Ureter (tissue), 1 donor: ENCODE results near the gene OSBPL7. TPM values are rescaled to one million over a fixed set of nuclear protein-coding genes. Genes with fewer than 3 reads are reported as not detected.

Source experiments
- DNase-seq: peaks from one replicate; pipeline ENCODE4 v3.0.0-alpha.2; 2020; ENCODE audit warnings: low spot score
- total RNA-seq: library from RNA; stranded (reverse); gene quantifications from one replicate; pipeline ENCODE4 v1.2.4, GENCODE V29; 2023
- donor health status: DM: yes; HTN: yes; CAD: no.

The OSBPL7 gene
- total RNA-seq, 1 donor from 2014 or later: 27.2 TPM

- no peak for DNase-seq
Observed at GRCh38 chr17:47823519-47823918, 1.9 kb upstream of the OSBPL7 start.

GRCh38 chr17:47822785-47823184, 1.2 kb upstream of the OSBPL7 start:
- DNase-seq: no peak

DNA sequence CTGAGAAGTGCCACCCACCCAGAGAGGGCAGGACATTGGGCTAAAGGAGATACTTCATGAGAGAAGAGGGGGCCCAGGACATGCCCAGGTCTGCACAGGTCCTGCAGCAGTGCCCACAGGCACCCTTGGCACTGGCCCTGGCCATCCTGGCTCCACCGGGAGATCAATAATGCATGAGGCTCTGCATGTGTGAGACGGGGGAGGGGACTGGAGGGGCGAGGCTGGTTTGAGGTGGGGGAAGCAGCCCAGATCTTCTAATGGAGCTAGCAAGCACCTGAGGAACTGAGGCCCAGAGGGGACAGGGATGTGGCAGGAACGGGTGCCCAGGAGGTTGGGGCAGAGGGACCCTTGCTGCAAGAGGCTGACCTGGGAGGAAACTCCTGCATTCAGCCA, 567 bp downstream of the OSBPL7 start:
- no peak for DNase-seq

DNA sequence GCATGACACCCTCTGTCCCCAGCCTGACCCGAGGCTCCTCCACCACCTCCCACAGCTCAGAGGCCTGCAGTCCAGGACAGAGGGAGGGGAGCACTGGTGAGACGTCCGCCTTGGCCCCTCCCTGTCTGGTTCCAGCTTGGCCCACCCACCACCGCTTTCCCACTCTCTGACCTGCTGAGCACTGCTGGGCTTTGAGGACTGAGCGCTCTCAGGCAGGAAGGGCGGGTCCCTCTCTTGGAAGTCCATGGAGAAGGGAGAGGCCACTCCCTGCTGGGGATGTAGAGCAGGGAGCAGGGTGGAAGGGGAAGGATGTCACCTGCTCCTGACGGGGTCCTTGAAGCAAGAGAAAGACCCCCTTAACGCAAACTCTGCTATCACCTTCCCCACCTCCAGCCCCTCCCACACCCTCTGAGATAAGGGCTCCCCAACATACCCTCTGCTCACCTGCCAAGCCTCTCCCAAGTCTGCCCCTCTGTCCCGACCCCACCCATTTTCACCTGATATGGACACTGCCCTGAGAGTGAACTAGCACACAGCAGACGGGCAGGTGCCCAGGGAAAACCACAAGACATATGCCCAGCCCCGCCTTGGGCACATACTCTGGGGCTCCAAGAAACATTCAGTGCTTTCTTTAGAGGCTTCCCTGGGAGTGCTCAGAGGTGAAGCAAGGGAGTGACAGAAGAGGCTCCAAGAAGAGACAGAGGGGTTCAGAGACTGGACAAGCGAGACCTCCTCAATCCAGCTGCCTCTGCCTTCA, 1.4 kb downstream of the OSBPL7 start:
- no peak for DNase-seq

DNA sequence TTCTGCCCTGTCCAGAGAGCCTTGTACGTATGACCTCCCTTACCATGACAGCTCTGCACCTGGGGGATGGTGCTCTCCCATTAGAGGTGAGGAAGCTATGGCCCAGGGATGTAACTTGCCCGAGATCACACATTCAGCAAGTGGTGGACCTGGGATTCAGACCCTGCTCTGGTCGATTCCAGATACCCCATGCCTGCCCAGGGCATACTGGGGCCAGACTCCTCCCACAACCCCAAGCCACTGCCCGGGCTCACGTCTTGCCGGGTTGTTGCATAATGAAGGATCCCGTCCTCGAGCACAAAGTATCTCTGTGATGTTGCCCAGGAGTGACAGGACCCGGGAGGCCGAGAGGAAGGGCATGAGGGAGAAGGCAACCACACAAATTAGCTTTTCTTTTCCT, 2.1 kb downstream of the OSBPL7 start:
- DNase-seq: no peak

DNA sequence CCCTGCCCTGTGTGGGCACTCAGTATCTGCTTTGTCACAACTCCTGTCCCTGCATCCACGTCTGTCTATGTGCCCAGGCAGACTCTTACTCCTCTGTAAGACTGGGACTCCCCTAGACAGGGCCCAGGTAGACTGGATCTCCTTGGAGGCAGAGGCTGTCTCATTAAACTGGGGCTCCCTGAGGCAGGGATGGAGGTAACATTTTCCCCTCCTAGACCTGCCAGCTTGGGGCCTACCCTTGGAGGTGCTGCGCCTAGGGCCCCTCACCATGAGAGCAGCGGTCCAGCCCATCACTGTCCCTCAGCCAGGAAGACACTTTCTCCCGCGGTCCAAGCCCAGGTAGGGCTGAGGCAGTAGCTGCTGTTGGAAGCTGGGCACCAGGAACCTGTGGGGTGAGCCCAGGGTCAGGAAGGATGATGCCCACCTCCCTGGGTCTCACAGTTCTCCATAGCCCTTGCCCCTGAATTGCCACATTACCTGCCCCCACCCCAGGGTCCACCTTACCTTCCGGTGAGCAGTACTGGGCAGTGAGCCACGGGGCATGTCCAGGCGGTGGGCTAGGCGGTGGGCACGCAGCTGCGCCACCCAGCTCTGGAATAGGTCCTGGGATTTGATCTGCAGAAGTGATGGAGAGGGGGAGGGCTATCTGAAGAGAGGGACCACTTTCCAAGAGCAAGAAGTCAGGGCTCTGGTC, 3.4 kb downstream of the OSBPL7 start:
- DNase-seq: no peak

DNA sequence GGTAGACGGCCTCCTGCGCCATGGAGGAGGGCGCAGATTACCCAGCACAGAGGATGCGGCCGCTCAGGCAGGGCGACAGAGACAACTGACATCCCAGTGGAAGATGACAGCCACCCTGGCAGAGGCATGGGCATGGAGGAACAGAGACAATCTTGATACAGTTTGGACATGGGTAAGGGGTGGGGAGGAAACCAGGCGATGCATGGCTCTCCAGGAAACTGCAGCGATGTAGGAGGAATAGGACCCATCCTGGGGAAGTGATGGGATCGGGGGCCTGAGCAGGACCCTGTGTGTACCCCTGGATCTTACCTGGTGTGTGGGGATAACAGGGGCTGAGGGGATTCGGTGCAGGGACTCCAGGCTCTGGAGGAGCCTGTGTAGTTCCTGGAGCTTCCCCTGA, 4.6 kb downstream of the OSBPL7 start:
- DNase-seq: no peak

GRCh38 chr17:47816111-47816735, 5.4 kb downstream of the OSBPL7 start:
- no peak for DNase-seq

GRCh38 chr17:47815106-47815918, 6.3 kb downstream of the OSBPL7 start:
- DNase-seq: no peak

- DNase-seq: no peak
Observed at GRCh38 chr17:47813512-47814031, 8.0 kb downstream of the OSBPL7 start.

DNA sequence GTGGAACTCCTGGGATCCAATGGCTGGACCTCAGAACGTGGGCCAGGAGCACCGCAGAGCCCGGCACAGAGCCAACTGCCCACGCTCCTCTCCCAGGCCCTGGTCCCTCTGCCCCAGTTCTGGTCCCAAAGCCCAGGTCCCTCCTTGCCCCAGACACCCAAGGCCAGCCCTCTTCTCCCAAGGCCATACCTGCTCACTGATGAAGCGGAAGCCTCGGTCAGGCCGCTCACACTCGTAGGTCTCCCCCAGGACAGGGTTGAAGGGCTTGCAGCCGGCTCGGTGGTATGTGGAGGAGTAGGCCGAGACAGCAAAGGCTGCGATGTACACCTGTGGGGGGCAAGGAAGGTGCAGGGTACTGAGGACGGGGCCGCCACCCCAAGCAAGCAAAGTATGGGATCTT, 8.5 kb downstream of the OSBPL7 start:
- no peak for DNase-seq

DNA sequence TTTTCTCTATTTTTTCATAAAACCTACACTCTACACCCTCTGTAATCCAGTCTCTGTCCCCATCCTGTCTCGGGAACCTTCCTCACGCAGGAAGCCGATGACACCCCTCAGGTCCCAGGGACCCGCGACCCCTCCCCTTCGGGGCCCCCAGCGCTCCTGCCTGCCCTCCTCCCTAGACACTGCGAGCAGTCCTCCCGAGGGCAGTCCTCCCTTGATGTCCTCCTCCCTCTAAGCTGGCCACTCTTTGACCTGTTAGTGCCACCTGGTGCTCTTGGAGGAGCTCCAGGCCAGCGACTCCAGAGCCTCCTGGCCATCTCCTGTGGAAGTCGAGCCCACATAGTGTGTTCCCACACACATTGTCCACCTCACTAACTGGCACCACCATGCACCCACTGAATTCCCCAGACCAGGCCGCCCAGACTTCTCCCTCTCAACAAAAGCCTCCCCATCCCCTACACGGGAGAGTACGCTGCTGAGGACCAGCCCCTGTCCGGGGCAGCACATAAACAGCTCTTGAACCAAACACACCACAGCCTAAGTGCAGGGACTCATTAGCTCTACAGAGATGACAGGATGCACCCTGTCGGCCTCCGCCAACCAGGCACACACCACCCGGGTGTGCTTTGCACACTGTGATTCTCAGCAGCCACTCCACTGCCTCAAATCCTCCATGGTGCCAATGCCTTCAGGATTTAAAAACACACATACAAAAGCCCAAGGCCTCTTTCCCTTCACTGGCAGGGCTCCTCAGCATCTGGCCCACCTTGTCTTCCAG, 9.3 kb downstream of the OSBPL7 start:
- DNase-seq: no peak

DNA sequence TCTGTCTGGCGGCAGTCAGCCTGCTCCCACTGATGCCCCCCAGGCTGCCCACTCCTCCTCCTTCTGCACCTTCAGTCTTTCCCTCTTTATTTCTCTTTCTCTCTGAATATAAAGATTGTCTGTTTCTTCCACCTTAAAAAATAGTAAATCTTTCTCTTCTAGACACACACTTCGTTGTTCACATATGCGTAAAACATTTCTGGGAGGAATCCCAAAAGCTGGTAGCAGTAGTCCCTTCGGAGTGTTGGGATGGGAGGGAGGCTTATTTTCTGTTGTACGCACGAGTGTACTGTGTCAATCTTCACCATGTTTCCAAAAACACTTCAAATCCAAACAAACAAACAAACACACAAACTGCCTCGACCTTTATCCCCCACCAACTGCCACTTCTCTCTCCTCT, 9.9 kb downstream of the OSBPL7 start:
- DNase-seq: no peak

DNA sequence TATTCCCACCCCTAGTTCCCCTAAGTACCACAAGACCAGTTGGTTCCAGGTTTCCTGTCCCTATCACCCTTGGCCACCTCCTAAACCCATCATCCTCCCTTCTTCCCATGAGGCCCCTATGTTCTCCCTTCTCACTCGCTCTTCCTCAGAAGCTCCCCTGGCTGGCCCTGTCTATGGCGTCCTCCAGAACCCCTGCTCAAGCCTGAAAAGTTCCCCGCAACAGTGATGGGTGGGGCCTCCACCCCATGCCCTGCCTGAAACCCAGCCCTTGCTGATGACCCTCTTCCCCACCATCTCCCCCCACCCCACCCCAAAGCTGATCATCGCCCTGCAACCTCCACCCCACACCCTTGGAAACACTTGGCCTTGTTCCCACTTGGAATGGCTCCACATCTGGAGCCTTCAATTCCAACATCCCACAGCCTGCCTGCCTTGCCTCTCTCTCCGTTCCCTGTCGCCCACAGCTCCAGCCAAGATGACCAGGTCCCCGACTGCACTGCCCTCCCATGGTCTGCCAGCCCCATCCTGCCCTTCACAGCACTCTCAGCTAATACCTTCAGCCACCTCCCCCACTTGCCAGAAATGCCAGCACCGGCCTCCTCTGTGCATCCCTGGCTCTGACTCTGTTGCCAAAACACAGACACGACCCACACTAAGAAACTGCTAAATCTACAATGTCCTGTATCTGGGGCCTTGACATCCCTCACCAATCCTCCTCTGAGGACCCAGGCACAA, 10.5 kb downstream of the OSBPL7 start:
- no peak for DNase-seq

DNA sequence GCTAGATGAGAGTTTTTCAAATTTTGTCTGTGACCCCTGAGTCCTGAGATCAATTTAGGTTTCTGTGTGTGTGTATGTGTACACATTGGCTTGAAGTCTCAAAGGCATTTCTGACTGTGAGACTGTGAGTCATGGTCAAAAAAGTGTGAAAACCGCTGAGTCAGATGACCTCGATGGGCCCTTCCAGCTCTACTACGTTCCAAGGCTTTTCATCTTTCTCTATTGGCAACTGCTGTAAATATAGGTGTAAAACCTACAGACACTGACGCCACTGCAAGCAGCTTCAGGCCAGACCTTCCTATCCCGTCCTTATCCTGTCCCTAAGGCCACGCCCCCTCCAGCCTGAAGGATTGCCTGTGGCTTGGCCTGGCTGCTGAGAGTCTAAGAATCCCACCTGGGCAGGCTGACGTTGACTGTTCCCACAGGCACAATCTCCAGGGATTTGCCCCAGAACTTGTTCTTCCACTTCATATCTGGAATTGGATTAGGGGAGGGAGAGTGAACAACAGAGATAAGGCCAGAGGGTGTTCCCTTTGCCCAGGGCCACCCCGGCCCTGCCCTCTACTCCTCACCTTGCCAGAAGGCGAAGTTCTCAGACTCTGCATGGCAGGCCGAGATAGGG, 11.3 kb downstream of the OSBPL7 start:
- no peak for DNase-seq

DNA sequence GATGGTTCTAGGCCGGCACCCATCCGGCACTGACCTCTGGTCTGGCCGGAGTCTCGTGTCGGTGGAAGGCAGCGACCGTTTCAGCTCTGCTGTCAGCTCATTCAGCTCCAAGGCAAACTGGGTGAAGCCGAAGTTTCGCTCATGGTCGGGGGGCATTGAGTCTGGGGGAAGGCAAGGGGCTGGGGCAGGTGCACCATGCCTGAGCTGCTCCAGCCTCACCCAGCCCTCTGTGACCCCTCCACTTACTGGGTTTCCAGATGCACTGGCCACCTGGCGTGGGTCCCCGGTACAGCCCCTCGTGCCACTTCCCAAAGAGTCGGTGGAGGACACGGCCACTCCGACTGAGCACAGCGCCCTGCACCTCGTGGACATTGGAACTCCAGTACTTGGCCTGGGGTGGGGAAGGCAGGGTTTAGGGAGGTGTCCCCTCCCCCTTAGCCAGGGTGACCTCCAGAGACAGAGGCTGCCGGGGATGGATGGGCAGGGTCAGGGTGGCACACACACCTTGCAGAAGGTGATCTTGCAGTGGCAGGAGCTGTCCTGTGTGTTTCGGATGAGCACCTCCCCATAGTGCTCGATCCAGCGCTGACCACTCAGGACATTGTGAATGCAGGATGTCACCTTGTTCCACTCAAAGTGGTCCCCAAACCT, 12.6 kb downstream of the OSBPL7 start:
- no peak for DNase-seq

DNA sequence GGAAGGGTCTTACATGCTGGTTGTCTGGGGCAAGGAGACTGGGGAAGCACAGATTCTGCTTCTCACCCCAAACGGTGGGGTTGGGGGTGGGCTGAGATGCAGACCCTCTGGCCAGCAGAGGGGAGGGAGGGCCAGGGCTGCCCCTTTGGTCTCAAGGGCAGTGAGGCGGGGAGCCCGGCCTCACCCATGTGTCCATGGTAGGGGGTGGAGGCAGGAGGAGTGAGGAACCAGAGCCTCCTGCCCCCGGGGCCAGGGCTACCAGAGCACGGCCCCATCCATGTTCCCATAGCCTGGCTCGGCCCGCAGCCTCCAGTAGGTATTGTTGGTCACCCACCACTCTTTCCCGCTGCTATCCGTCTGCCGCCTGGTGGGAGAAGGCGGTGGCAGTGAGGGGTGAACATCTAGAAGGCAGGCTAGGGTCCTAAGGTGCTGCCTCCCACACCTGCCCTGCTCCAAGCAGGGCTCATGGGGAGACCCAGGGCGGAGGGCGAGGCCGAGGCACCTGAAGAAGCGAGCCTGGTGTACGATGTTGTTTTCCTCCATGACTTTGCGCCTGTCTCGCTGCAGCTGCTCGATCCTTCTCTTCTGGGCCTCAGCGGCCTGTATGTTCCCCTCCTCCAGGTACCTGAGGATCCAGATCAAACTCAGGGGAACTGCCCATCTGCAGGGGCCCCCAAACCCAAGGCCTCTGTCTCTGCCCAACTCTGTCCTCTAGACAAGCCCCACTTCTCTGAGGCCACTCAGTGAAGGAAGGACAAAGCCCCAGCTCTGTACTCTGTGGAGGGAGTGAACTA, 13.4 kb downstream of the OSBPL7 start:
- no peak for DNase-seq

- DNase-seq: no peak
Observed at GRCh38 chr17:47807421-47807820, 14.2 kb downstream of the OSBPL7 start.

DNA sequence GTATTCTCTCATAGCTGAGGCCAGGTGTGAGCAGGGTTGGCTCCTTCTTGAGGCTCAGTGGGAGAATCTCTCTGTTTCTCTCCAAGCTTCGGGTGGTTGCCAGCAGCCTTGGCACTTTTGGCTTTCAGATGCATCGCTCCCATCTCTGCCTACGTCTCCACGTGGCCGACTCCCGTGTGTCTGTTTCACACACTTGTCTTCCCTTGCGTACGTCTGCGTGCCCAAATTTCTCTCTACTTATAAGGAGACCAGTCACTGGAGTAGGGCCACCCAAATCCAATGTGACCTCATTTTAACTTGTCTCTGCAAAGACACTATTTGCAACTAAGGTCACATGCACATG, 14.7 kb downstream of the OSBPL7 start:
- DNase-seq: no peak
